HG03095 (cell line): ENCODE data around the gene RAB35.

ENCODE experiments used
- ATAC-seq: cut with Tn5 transposase; IDR thresholded peaks from one replicate; pipeline ENCODE4 v1.9.1; 2021; ENCODE audit warnings: moderate library complexity; ENCODE audit not compliant: unreplicated experiment

Gene RAB35

DNA sequence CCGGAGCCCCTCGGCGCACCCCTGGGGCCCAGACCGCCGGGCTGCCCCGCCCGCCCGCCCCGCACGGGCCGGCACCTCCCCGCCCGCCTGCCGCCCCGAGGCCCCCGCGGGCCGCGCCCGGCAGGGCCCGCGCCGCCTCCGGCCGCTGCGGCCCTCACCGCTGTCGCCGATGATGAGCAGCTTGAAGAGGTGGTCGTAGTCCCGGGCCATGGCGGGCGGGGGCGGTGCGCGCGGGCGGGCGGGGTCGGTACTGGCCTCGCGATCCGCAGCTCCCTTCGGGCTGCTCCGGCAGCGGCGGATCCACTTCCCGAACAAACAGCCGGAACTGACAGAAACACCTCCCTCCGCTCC lies at the start of gene RAB35:
RAB35 (minus strand) TSS at position 313 of the 351 bp plus-strand sequence; CDS start at position 210, 103 bp downstream.
- ATAC-seq, result no peak

GRCh38 chr12:120164293-120164692 lies 47.7 kb upstream of the RAB35 start:
- no peak for ATAC-seq

GRCh38 chr12:120162763-120163162 lies 46.2 kb upstream of the RAB35 start:
- no peak for ATAC-seq

DNA sequence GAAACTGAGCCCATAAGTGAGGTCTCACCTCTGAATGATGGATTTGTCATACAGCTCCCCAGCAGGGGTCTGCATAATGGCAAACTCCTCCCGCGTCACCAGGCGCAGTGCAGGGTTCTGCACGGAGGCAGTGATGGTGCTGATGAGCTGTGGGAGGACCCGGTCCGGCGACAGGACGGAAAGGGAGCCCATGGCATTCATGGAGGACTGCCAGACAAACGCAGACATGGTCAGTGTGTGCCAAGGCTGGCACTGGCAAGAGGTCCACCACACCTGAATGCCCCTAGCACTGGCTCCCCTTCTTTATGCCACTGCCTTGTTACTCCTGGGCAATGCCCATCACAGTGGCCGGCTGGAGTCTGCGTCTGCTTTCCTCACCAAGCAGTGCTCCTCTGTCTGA lies 45.3 kb upstream of the RAB35 start:
- ATAC-seq, result no peak

GRCh38 chr12:120159509-120160237 lies 43.1 kb upstream of the RAB35 start:
- no peak for ATAC-seq

DNA sequence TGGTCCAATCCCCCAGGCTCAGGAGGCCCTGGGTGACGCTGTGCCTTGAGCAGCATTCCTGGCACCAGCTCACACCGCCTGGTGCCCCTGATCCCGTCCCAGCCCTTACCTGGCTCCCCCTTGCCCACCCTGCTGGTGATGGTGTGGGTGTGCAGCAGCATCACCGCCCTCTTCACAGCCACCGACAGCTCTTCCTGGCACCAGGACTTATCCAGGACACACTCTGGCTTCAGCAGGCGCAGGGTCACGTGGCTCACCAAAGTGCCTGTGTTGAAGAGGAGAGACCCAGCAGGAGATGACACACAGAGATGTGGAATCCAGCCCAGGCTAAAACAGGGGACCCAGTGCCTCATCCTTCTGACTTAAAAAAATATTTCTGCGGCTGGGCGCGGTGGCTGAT lies 41.8 kb upstream of the RAB35 start:
- ATAC-seq, result no peak

GRCh38 chr12:120157678-120158077 lies 41.1 kb upstream of the RAB35 start:
- ATAC-seq, result no peak

- ATAC-seq, result no peak
These were observed 40.0 kb upstream of the RAB35 start for GRCh38 chr12:120156315-120157259.

- ATAC-seq, result no peak
These were observed 38.5 kb upstream of the RAB35 start for GRCh38 chr12:120155072-120155471.

DNA sequence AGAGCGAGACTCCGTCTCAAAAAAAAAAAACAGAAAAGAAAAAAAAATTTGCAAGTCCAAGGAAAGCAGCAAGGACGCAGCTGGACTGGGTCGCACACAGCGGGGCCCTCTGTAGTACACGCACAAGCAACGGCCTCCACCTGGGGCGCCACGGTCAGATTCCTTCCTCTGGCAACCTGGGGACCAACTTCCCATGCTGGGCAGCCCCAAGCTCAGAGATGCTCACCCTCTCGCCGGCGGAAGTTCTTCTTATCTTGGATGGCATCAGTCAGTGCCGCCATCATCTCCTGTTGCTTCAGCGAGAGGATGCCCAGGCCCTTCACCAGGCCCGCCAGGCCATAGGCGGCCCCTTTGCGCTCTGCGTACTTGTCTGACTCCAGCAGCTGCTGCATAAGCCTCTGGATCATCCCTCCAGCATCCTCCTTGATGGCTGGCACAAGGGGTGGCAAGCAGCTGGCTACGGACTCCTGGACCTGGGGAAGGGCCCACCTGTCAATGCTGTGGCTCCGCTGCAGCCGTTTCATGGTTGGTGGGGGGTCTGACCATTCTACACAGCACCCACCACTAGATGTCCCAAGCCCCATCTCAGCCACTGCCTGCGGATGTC lies 34.5 kb upstream of the RAB35 start:
- ATAC-seq, result no peak

DNA sequence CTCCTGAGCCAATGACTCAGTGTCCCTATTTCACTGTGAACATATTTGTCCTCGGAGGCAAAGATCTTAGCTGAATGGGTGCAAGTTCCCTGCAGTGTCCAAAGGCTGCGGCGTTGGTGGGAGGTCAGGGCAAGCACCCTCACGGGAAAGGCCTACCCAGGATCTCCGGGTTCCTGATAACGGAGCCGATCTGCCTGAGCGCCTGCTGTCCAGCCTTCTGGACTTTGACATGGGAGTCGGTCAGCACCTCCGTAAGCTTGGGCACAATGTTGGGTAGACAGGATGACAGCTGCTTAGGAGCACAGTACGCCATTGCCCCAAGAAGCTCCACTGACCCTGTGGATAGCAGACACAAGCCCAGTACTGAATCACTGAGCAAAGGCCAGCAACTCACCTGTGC lies 31.5 kb upstream of the RAB35 start:
- ATAC-seq, result no peak

DNA sequence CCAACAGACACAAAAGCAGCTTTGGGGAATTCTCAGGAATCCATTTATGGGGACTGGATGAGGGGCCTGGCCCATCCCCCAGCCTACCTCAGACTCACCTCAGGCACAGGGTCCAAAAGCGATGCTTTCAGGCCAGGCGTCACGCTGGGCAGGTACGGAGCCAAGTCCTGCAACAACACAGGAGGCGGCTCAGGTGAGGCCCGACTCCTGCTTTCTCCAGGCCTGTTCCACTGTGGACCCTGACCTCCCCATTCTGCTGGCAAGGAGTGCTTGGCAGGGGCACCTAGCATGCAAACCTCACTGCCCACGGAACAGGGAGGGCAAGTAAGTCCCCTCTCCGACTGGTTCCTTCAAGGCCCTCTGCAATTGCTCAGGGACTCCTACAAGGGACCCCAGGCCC lies 28.6 kb upstream of the RAB35 start:
- no peak for ATAC-seq

DNA sequence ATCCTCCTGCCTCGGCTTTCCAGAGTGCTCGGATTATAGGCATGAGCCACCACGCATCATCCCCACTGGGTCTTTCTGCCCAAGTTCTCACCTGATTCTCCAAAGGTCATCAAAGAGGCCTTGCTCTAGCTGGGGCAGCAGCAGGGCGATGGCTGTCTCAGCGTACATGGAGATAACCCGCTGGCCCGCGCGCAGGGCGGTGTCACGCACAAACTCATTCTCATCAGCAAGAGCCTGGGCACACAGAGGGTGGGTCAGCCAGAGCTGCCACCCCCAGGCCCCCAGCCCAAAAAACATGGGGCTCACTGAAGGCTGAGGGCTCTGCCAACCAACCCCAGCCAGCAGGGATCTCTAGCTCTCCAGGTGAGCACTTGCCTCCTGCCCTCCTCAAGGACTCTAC lies 27.7 kb upstream of the RAB35 start:
- no peak for ATAC-seq

GRCh38 chr12:120142231-120142877 lies 25.8 kb upstream of the RAB35 start:
- no peak for ATAC-seq

DNA sequence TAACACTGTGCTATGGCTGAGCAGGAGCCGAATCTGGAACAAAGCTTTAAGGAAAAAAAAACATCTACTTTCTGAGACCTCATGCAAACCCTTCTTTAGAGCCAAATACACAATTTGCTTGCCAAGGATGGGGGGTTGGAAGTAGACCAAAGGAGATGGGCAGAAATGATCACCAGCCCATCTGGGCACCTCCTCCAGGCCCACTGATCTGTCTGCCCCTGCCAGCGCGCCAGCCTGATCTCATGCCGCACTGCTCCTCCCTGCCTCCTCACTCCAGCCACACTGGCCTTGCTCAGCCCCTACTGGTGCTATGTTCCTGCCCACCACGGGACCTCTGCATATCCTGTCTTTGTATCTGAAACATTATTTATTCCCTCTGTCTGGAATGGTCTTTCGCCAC lies 24.8 kb upstream of the RAB35 start:
- no peak for ATAC-seq

DNA sequence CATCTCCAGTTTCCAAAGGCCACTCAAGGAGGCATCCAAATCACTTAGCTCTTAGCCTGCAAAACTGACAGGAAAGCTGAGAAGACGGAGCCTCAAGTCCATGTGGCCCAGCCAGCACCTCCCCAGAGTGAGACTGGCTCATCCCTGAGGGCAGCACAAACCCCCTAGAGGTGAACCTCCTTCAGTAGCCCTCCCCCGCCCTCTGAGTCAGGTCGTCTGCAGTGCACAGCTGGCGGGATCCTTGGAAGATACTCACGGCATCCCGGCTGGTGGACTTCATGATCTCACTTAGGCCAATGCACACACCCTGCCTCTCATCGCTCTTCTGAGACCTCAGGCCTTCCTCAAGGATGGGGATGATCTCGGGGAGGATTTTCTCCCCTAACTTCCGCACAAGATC lies 24.1 kb upstream of the RAB35 start:
- no peak for ATAC-seq

GRCh38 chr12:120139958-120140357 lies 23.4 kb upstream of the RAB35 start:
- ATAC-seq, result no peak

DNA sequence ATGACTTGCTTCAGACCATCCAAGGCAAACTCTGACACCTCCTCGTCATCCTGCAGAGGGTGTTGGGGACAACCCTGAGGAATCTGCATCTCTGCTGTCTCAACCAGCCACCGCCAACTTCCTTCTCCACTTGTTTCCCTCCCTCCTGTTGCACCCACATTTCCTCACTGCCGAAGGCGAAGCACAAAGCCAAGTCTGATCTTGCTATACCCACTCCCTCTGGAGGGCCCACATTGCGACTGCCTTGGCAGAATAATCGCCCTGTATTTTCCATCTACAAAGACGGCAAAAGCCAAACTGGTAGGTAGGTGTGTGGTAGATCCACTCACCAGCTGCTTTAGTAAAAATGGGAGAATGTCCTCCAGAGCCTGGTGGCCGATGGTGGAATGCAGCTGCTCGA lies 21.8 kb upstream of the RAB35 start:
- no peak for ATAC-seq

GRCh38 chr12:120137833-120138232 lies 21.3 kb upstream of the RAB35 start:
- ATAC-seq, result no peak

GRCh38 chr12:120136093-120136770 lies 19.7 kb upstream of the RAB35 start:
- no peak for ATAC-seq
